Heart left ventricle (tissue), 13 donors: ENCODE measurements around the gene UGT1A9.

Source experiments
- POLR2A ChIP-seq, 2 donors: fragments of 450-650 bp; IDR thresholded peaks; one replicate each; pipeline ENCODE4 v1.6.1; 2017; ENCODE audit warnings: antibody characterized with exemption in 2 of 2, mild to moderate bottlenecking in 2 of 2, moderate library complexity in 2 of 2
- TF ChIP-seq, protein P1 (sequence below), 12 donors: fragments of 200-600 bp; sonication (generic) in 4 of 12; IDR thresholded peaks; one replicate each; pipeline versions ENCODE4 v1.5.0 to v1.8.0; 2018 to 2022; ENCODE audit warnings: antibody characterized with exemption in 12 of 12, mild to moderate bottlenecking in 5 of 12
- donor health status: ischemic (EF 13 %, LVEDD 7.1; RV severe dilation, severe dysfunction).
- donor health status: DM: no; HTN: yes; CAD: no.
- donor health status: DM: no; HTN: no; CAD: no.
- donor health status: ischemic (EF 25% LVEDD 6.9; RV normal size, moderate dysfunction).
- donor health status: ischemic (EF 25% LVEDD 5.7; RV mildly dilated, moderate dysfunction).
- donor health status: ischemic (EF 35%, LVEDD 5.7; RV mildly dilated, moderate dysfunction).
- donor health status: nonischemic (EF 11% LVEDD 7.7; RV severe dilation, severe dysfunction).
- donor health status: DM: yes; HTN: yes; CAD: no.
- donor health status: PGD.
- donor health status: ischemic (EF 29% LVEDD 5.4; RV normal size, mild dysfunction).
- donor health status: nonischemic (EF 23%, LVEDD 6.1; RV moderate dilation, normal function).

DNA sequence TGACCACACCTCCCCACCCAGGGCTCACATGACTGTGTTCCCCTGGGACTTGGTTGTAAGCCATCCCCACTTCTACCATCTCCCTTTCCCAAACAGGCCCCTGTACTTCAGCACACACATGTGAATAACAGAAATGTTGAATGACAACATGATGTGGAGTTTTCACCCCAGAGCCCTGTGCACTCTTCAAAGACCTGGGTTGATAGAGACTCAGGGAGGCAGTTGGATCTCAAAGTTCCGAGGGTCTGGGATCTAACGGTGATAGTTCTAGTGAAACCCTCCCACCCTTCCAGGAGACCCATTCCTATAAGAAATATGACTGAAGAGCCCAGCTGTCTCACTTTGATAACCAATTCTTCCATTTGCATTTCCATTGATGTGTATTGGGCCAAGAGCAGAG, 106.3 kb downstream of the UGT1A9 start, which contains the start of gene MROH2A:
- TF ChIP-seq POLR2A (IDR thresholded peaks at IDR 0.05): no peak
- TF ChIP-seq, protein P1, sequence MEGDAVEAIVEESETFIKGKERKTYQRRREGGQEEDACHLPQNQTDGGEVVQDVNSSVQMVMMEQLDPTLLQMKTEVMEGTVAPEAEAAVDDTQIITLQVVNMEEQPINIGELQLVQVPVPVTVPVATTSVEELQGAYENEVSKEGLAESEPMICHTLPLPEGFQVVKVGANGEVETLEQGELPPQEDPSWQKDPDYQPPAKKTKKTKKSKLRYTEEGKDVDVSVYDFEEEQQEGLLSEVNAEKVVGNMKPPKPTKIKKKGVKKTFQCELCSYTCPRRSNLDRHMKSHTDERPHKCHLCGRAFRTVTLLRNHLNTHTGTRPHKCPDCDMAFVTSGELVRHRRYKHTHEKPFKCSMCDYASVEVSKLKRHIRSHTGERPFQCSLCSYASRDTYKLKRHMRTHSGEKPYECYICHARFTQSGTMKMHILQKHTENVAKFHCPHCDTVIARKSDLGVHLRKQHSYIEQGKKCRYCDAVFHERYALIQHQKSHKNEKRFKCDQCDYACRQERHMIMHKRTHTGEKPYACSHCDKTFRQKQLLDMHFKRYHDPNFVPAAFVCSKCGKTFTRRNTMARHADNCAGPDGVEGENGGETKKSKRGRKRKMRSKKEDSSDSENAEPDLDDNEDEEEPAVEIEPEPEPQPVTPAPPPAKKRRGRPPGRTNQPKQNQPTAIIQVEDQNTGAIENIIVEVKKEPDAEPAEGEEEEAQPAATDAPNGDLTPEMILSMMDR (IDR thresholded peaks at IDR 0.05): no peak
